A549 (cell line): ENCODE data around the gene CALCOCO1. TPM values are rescaled to one million over a fixed set of nuclear protein-coding genes. Genes with fewer than 3 reads are reported as not detected.

Experiments
- ATAC-seq, 2 experiments: fragments of 200-7000 bp in 1 of 2; fragments of >200 bp in 1 of 2; cut with Nextera tagmentation in 1 of 2; cut with Tn5 transposase in 1 of 2; 3 replicates each; pipeline versions ENCODE4 v1.8.0 to v1.9.1; 2018 to 2020; ENCODE audit warnings: mild to moderate bottlenecking in 1 of 2, moderate library complexity in 1 of 2
- CTCF ChIA-PET: fragments of 300-600 bp; sonication (Branson Sonifier 250); formaldehyde crosslinking; extraction: SDS; loops from one replicate; lab custom pipeline; 2021; ENCODE audit warnings: antibody characterized with exemption, inconsistent platforms; lab: Yijun Ruan, JAX
- POLR2A ChIA-PET: fragments of 350-600 bp; formaldehyde crosslinking; extraction: SDS; loops from one replicate; lab custom pipeline; 2021; ENCODE audit warnings: antibody characterized with exemption, inconsistent platforms; lab: Yijun Ruan, JAX
- DNase-seq, 2 experiments: peaks; one replicate each; pipeline versions ENCODE4 v3.0.0 to v3.0.0-alpha.2; 2011 to 2016; ENCODE audit warnings: low read depth in 1 of 2, low spot score in 1 of 2
- FAIRE-seq: peaks from 2 replicates; lab custom pipeline; 2011; peaks lifted over from hg19 to GRCh38; lab: Jason Lieb, UNC
- H3K27ac ChIP-seq, 2 experiments: fragments of >200 bp; sonication (Bioruptor Twin); formaldehyde crosslinking; 3 replicates each; pipeline ENCODE4 v1.5.1; 2016 to 2017
- H3K4me1 ChIP-seq: fragments of >200 bp; sonication (Bioruptor Twin); formaldehyde crosslinking; 3 replicates; pipeline ENCODE4 v1.6.1; 2016
- H3K4me2 ChIP-seq: fragments of >200 bp; sonication (Bioruptor Twin); formaldehyde crosslinking; 3 replicates; pipeline ENCODE4 v1.6.1; 2016
- H3K4me3 ChIP-seq: fragments of >200 bp; sonication (Bioruptor Twin); formaldehyde crosslinking; 3 replicates; pipeline ENCODE4 v1.5.1; 2016
- H3K9me3 ChIP-seq: fragments of >200 bp; sonication (Bioruptor Twin); formaldehyde crosslinking; 3 replicates; pipeline ENCODE4 v1.6.1; 2016
- ATOH8 ChIP-seq: fragments of 250-450 bp; sonication (Bioruptor Pico); IDR thresholded peaks from 2 replicates; pipeline ENCODE4 v1.5.0; 2020; ENCODE audit warnings: low read depth, mild to moderate bottlenecking, moderate library complexity
- BHLHE40 ChIP-seq: IDR thresholded peaks from 2 replicates; pipeline ENCODE4 v1.6.1; 2012; ENCODE audit warnings: low read depth, low read length, inconsistent platforms
- CHD2 ChIP-seq: fragments of 150-350 bp; IDR thresholded peaks from 2 replicates; pipeline ENCODE4 v1.6.1; 2014; ENCODE audit warnings: low read length; ENCODE audit not compliant: partially characterized antibody
- EHF ChIP-seq: fragments of 250-450 bp; sonication (Bioruptor Pico); IDR thresholded peaks from 2 replicates; pipeline ENCODE4 v1.5.0; 2020; ENCODE audit warnings: mild to moderate bottlenecking
- EHMT2 ChIP-seq: fragments of 200-600 bp; sonication (generic); IDR thresholded peaks from 2 replicates; pipeline ENCODE4 v1.6.1; 2016; ENCODE audit warnings: antibody characterized with exemption, low read depth, mild to moderate bottlenecking, moderate library complexity
- ELK1 ChIP-seq: fragments of 150-350 bp; IDR thresholded peaks from 2 replicates; pipeline ENCODE4 v1.6.1; 2014; ENCODE audit warnings: low read depth, mild to moderate bottlenecking, low read length
- FOSB ChIP-seq: fragments of 250-450 bp; sonication (Bioruptor Pico); IDR thresholded peaks from 2 replicates; pipeline ENCODE4 v1.5.0; 2020; ENCODE audit warnings: mild to moderate bottlenecking, moderate library complexity
- FOXS1 ChIP-seq: fragments of 250-450 bp; sonication (Bioruptor Pico); IDR thresholded peaks from 2 replicates; pipeline ENCODE4 v1.5.0; 2020; ENCODE audit warnings: mild to moderate bottlenecking, moderate library complexity
- HDAC2 ChIP-seq: fragments of 200-600 bp; sonication (generic); IDR thresholded peaks from 2 replicates; pipeline ENCODE4 v1.6.1; 2016
- HOXB13 ChIP-seq: fragments of 250-450 bp; sonication (Bioruptor Pico); IDR thresholded peaks from 2 replicates; pipeline ENCODE4 v1.5.0; 2020; ENCODE audit warnings: low read depth, mild to moderate bottlenecking, moderate library complexity
- HOXB5 ChIP-seq: fragments of 250-450 bp; sonication (Bioruptor Pico); IDR thresholded peaks from 2 replicates; pipeline ENCODE4 v1.5.0; 2020; ENCODE audit warnings: mild to moderate bottlenecking, moderate library complexity
- JUN ChIP-seq, 2 experiments: fragments of >200 bp; sonication (Bioruptor Twin); formaldehyde crosslinking; IDR thresholded peaks; 2 replicates in 1 of 2; 3 replicates in 1 of 2; pipeline ENCODE4 v1.6.1; 2016 to 2017
- JUNB ChIP-seq: fragments of >200 bp; sonication (Bioruptor Twin); formaldehyde crosslinking; IDR thresholded peaks from 2 replicates; pipeline ENCODE4 v1.6.1; 2016
- MAX ChIP-seq: IDR thresholded peaks from 2 replicates; pipeline ENCODE4 v1.6.1; 2012
- NPAS2 ChIP-seq: fragments of 250-450 bp; sonication (Bioruptor Pico); IDR thresholded peaks from 2 replicates; pipeline ENCODE4 v1.8.0; 2022; ENCODE audit warnings: mild to moderate bottlenecking, moderate library complexity, borderline replicate concordance
- PHF8 ChIP-seq: fragments of 200-600 bp; sonication (generic); IDR thresholded peaks from 2 replicates; pipeline ENCODE4 v1.6.1; 2016; ENCODE audit warnings: low read depth, mild to moderate bottlenecking, antibody characterized with exemption, moderate library complexity, borderline replicate concordance
- RAD21 ChIP-seq, 2 experiments: fragments of >200 bp in 1 of 2; sonication (Bioruptor Twin) in 1 of 2; formaldehyde crosslinking in 1 of 2; IDR thresholded peaks in 1 of 2; conservative IDR thresholded peaks in 1 of 2; 2 replicates in 1 of 2; 3 replicates in 1 of 2; pipeline ENCODE4 v1.6.1; 2012 to 2018; ENCODE audit warnings: inconsistent platforms in 1 of 2
- REST ChIP-seq: fragments of 200-600 bp; sonication (generic); IDR thresholded peaks from 2 replicates; pipeline ENCODE4 v1.6.1; 2016; ENCODE audit warnings: antibody characterized with exemption, mild to moderate bottlenecking, moderate library complexity
- SREBF2 ChIP-seq: fragments of 450-650 bp; IDR thresholded peaks from 2 replicates; pipeline ENCODE4 v1.6.1; 2014; ENCODE audit warnings: mild to moderate bottlenecking, moderate library complexity
- TFCP2L1 ChIP-seq: fragments of 250-450 bp; sonication (Bioruptor Pico); IDR thresholded peaks from 2 replicates; pipeline ENCODE4 v1.5.0; 2021; ENCODE audit warnings: mild to moderate bottlenecking
- TP53 ChIP-seq: fragments of 250-450 bp; sonication (Bioruptor Pico); IDR thresholded peaks from 2 replicates; pipeline ENCODE4 v1.5.0; 2021; ENCODE audit warnings: mild to moderate bottlenecking, moderate library complexity
- ZFP36 ChIP-seq: fragments of 450-650 bp; IDR thresholded peaks from 2 replicates; pipeline ENCODE4 v1.6.1; 2014; ENCODE audit warnings: borderline replicate concordance; ENCODE audit not compliant: partially characterized antibody
- WGBS: methylation state at CpG from one replicate; pipeline ENCODE4 v1.1.6; 2017; ENCODE audit errors: missing lambda C conversion rate; 5-methylcytosine and 5-hydroxymethylcytosine counted together
- polyA plus RNA-seq, 4 experiments: library from polyadenylated mRNA; depleted of rRNA in 3 of 4; stranded (reverse); fragments of >200 nt; fragmentation: RNase III in 1 of 4; extraction: RNeasy Plus Mini Kit Qiagen cat#74134 plus additional on column Dnase treatment in 1 of 4; gene quantifications; 2 replicates in 3 of 4; 3 replicates in 1 of 4; pipeline ENCODE4 v1.2.3, GENCODE V29; 2011 to 2017
- TF ChIP-seq, protein P1 (sequence below): fragments of 450-650 bp; IDR thresholded peaks from 2 replicates; pipeline ENCODE4 v1.6.1; 2014; ENCODE audit warnings: antibody characterized with exemption
- TF ChIP-seq, protein P2 (sequence below): fragments of >200 bp; sonication (Bioruptor Twin); formaldehyde crosslinking; IDR thresholded peaks from 3 replicates; pipeline ENCODE4 v1.6.1; 2016
- TF ChIP-seq, protein P3 (sequence below): IDR thresholded peaks from 2 replicates; pipeline ENCODE4 v1.6.1; 2012; ENCODE audit warnings: low read depth, borderline replicate concordance
- TF ChIP-seq, protein P4 (sequence below): fragments of 250-450 bp; sonication (Bioruptor Pico); IDR thresholded peaks from 2 replicates; pipeline ENCODE4 v1.5.0; 2021; ENCODE audit warnings: mild to moderate bottlenecking, moderate library complexity, borderline replicate concordance

CALCOCO1 gene
- polyA plus RNA-seq, 2 of the 4 experiments (the other 2 are of a cell fraction): 28.8 to 41.5 TPM

DNA sequence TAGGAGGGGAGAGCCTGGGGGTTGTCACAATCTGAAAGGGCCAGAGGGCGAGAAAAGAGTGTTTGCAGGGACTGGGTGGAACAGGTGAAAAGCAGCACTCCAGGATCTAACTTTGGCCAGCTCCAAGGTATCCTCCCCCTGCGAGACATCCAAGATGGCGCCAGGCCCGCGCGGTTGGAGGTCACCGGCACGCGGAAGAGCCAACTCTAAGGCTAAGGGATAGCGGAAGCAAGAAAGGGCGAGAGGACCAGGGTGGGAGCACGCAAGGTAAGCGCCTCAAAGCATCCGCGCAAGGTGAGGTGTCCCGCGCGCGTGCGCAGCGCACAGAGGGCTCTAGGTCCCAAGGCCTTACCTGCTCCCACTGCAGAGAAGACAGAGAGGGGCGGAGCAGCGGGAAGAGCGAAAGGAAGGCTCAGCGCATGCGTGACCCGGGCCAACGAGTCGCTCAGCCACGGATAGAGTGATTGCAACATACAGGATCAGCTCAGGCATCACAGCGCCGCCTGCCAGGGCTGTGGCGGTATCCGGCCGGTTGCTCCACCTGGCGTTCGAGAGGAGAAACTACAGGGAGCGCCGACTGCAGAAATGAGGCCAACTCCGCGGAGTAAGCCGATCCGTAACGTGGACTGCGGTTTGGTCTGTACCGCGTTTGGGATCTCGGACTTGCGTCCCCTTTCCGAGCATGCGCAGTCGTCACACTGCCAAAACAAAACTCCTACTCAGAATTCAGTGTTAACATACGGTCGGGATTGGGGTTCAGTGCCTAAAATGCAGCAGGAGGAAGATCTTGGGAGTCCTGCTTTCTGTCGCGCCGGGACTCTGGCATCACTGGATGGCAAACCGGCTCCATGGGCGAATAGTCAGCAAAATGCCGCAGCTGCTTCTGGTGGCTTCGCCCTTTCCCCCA, 51.3 kb downstream of the CALCOCO1 start, which contains the start of gene ATP5MC2:
ATP5MC2 (minus strand) TSS at position 383 of the 907 bp plus-strand sequence. CDS start 3,469 bp downstream, outside the sequence.
- WGBS: 5% methylated on average over 61 of the region's 61 CpGs
- H3K4me3 ChIP-seq: peak within 1 kb of the TSS; percentile 70
- ChIA-PET CTCF (interaction anchor here (0.5 to 11.3 kb wide), 64 partner anchors 8 to 310 kb away, joined by 3 to 148 read pairs (median 4); partner anchors contain the start of genes ATF7, CALCOCO1 and TARBP2), POLR2A (interaction anchor here (0.5 to 1.9 kb wide), 17 partner anchors 10 to 175 kb away, joined by 3 to 43 read pairs (median 5); partner anchors contain the start of genes ATF7 and TARBP2)
- H3K4me1 ChIP-seq: peaks cover 19% of the 10 kb centered on the region; the same call in 2 of the 3 replicates
- H3K4me2 ChIP-seq: peak within 1 kb of the TSS; percentile 83
- no peaks in the 10 kb centered on the region for H3K9me3 ChIP-seq
- FAIRE-seq (peak; percentile 92), DNase-seq (peak; percentile 98 to 100), ATAC-seq (peak; percentile 96)
- peak within 1 kb of the TSS; percentile 91 to 94 for H3K27ac ChIP-seq
- TF ChIP-seq, protein P1, sequence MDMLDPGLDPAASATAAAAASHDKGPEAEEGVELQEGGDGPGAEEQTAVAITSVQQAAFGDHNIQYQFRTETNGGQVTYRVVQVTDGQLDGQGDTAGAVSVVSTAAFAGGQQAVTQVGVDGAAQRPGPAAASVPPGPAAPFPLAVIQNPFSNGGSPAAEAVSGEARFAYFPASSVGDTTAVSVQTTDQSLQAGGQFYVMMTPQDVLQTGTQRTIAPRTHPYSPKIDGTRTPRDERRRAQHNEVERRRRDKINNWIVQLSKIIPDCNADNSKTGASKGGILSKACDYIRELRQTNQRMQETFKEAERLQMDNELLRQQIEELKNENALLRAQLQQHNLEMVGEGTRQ: peak; percentile 23; the same call in 1 of the 2 replicates
- TF ChIP-seq HDAC2 (no peak), TP53 (CRISPR knock-in tag) (peak; percentile 87), ATOH8 (peak; percentile 89), HOXB13 (CRISPR knock-in tag) (peak; percentile 95), NPAS2 (no peak), ELK1 (no peak), EHMT2 (peak; percentile 67; the same call in 1 of the 2 replicates), TFCP2L1 (CRISPR knock-in tag) (peak; percentile 33; the same call in 1 of the 2 replicates), RAD21 (conservative IDR thresholded peaks at IDR 0.05 in 1 of 2, IDR thresholded peaks at IDR 0.05 in 1 of 2) (peak; percentile 91 to 94), ZFP36 (no peak), JUNB (no peak), JUN (IDR thresholded peaks at IDR 0.05) (peak; percentile 88 to 97), REST (no peak), SREBF2 (no peak), CHD2 (peak; percentile 48), PHF8 (peak; percentile 72; the same call in 1 of the 2 replicates), EHF (CRISPR knock-in tag) (peak; percentile 95), FOXS1 (CRISPR knock-in tag) (peak; percentile 40; the same call in 1 of the 2 replicates), HOXB5 (peak; percentile 90), MAX (peak; percentile 98), FOSB (peak; percentile 73), BHLHE40 (no peak)
- TF ChIP-seq, protein P2, sequence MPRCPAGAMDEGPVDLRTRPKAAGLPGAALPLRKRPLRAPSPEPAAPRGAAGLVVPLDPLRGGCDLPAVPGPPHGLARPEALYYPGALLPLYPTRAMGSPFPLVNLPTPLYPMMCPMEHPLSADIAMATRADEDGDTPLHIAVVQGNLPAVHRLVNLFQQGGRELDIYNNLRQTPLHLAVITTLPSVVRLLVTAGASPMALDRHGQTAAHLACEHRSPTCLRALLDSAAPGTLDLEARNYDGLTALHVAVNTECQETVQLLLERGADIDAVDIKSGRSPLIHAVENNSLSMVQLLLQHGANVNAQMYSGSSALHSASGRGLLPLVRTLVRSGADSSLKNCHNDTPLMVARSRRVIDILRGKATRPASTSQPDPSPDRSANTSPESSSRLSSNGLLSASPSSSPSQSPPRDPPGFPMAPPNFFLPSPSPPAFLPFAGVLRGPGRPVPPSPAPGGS: peak; percentile 78; the same call in 1 of the 3 replicates
- TF ChIP-seq, protein P3, sequence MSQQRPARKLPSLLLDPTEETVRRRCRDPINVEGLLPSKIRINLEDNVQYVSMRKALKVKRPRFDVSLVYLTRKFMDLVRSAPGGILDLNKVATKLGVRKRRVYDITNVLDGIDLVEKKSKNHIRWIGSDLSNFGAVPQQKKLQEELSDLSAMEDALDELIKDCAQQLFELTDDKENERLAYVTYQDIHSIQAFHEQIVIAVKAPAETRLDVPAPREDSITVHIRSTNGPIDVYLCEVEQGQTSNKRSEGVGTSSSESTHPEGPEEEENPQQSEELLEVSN: peak; percentile 84
- TF ChIP-seq, protein P4, sequence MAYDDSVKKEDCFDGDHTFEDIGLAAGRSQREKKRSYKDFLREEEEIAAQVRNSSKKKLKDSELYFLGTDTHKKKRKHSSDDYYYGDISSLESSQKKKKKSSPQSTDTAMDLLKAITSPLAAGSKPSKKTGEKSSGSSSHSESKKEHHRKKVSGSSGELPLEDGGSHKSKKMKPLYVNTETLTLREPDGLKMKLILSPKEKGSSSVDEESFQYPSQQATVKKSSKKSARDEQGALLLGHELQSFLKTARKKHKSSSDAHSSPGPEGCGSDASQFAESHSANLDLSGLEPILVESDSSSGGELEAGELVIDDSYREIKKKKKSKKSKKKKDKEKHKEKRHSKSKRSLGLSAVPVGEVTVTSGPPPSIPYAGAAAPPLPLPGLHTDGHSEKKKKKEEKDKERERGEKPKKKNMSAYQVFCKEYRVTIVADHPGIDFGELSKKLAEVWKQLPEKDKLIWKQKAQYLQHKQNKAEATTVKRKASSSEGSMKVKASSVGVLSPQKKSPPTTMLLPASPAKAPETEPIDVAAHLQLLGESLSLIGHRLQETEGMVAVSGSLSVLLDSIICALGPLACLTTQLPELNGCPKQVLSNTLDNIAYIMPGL (CRISPR knock-in tag): 0 out of 2 replicates have a peak, but pooled peaks have one; percentile 75
